Stomach (tissue), 4 donors: Measurements from ENCODE around the gene HSPB6.

ENCODE experiments used
- CTCF ChIP-seq, 7 experiments: fragments of 450-650 bp in 4 of 7; fragments of 200-600 bp in 3 of 7; sonication (generic) in 3 of 7; IDR thresholded peaks; one replicate each; pipeline ENCODE4 v1.5.1; 2016 to 2019; ENCODE audit warnings: antibody characterized with exemption in 7 of 7, control low read depth in 2 of 7, mild to moderate bottlenecking in 1 of 7
- EP300 ChIP-seq: sonication (generic); formaldehyde crosslinking; IDR thresholded peaks from one replicate; pipeline ENCODE4 v1.6.1; 2017; ENCODE audit warnings: antibody characterized with exemption

DNA sequence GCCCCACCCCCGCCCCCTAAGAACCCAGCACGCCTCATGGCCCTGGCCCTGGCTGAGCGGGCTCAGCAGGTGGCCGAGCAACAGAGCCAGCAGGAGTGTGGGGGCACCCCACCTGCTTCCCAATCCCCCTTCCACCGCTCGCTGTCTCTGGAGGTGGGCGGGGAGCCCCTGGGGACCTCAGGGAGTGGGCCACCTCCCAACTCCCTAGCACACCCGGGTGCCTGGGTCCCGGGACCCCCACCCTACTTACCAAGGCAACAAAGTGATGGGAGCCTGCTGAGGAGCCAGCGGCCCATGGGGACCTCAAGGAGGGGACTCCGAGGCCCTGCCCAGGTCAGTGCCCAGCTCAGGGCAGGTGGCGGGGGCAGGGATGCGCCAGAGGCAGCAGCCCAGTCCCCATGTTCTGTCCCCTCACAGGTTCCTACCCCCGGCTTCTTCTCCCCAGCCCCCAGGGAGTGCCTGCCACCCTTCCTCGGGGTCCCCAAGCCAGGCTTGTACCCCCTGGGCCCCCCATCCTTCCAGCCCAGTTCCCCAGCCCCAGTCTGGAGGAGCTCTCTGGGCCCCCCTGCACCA lies 30.5 kb upstream of the HSPB6 start:
- TF ChIP-seq CTCF (IDR thresholded peaks at IDR 0.05) (no peak), EP300 (no peak)
